GM12892 (cell line): Measurements from ENCODE around the gene ERBB4.

Experiments used
- POLR2A ChIP-seq: IDR thresholded peaks from 2 replicates; pipeline ENCODE4 v1.6.1; 2011; ENCODE audit warnings: low read depth, low read length, control low read depth
- POLR2AphosphoS5 ChIP-seq: IDR thresholded peaks from 2 replicates; pipeline ENCODE4 v1.6.1; 2011; ENCODE audit warnings: low read depth, low read length, control low read depth
- TAF1 ChIP-seq: IDR thresholded peaks from 2 replicates; pipeline ENCODE4 v1.6.1; 2011; ENCODE audit warnings: low read depth, mild to moderate bottlenecking, control low read depth, low read length, borderline replicate concordance

GRCh38 chr2:212265777-212266176 is 272.8 kb downstream of the ERBB4 start:
- no peak for TF ChIP-seq POLR2A
- no peak for TF ChIP-seq TAF1
- TF ChIP-seq POLR2AphosphoS5: no peak
